Esophagus mucosa (tissue), 1 donor: ENCODE results near the gene SUZ12. TPM values are rescaled to one million over a fixed set of nuclear protein-coding genes. Genes with fewer than 3 reads are reported as not detected.
"Not testable (repeated sequence)": the region's sequence is repeated elsewhere in the genome, so short reads cannot be mapped to it uniquely, and the experiment has no call there.

Source experiments
- ATAC-seq: fragments of 200-7000 bp; cut with Tn5 transposase; one replicate; pipeline ENCODE4 v1.9.1; 2020
- total RNA-seq: library from RNA; stranded (reverse); gene quantifications from one replicate; pipeline ENCODE4 v1.2.4, GENCODE V29; 2023
- donor health status: DM: yes; HTN: yes; CAD: no.

SUZ12 gene
- total RNA-seq, 1 donor from 2014 or later, result 16.4 TPM

DNA sequence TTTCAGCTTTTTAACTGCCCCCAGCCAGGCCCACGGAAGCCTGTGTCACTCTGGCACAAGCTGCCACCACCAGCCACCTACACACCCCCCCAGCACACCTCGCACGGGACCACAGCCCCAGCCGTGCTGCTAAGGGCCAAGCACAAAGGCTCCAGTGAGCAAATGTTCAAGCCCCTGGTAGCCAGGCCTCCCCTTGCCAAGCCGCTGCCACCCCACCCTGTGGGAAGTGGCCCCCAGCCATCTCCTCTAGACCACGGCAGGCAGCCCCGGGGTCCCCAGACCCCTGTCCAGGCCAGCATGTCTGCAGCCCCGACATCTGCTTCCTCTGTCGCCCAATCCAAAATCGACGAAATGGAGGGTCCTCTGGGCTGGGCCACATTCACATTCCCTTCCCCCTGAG lies 105.5 kb downstream of the SUZ12 start:
- ATAC-seq, result peak; percentile 27

DNA sequence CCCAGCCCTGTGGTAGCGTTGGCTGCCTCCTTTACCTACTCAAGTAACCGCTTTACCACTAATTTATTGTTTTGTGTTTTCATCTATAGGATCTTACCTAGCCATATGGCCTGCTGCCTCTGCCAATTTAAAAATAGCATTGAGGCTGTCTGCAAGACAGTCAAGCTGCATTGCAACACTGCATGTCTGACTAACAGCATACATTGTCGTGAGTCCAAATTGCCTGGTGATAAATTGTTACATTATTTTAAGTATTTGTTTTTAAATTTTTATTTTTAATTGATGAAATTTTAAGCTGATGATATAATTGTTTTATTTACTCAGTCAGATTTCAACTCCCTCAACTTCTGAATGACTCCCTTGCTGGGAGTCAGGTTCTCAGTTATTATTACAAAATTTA lies 108.8 kb downstream of the SUZ12 start:
- ATAC-seq, result not testable (repeated sequence)

- ATAC-seq, result not testable (repeated sequence)
Measured at GRCh38 chr17:32047663-32048062, 110.9 kb downstream of the SUZ12 start.

Other genes starting within 250 kb of the SUZ12 start
- gene COPRS, start 77.8 kb upstream of the SUZ12 start, total RNA-seq, result 18.8 TPM
- gene UTP6, start 35.3 kb upstream of the SUZ12 start, total RNA-seq, result 39.9 TPM
- gene LRRC37B, start 70.4 kb downstream of the SUZ12 start, total RNA-seq, result 4.4 TPM
- 16.2 TPM for gene RHOT1, start 205.5 kb downstream of the SUZ12 start, total RNA-seq